Left ventricle myocardium superior (tissue), 1 donor: ENCODE measurements around the gene FOXE3. TPM values are rescaled to one million over a fixed set of nuclear protein-coding genes. Genes with fewer than 3 reads are reported as not detected.
"Not testable (repeated sequence)": the region's sequence is repeated elsewhere in the genome, so short reads cannot be mapped to it uniquely, and the experiment has no call there.

Source experiments
- ATAC-seq: fragments of 200-7000 bp; cut with Tn5 transposase; one replicate; pipeline ENCODE4 v1.9.1; 2020; ENCODE audit warnings: mild to moderate bottlenecking, moderate library complexity
- DNase-seq: peaks from one replicate; pipeline ENCODE4 v3.0.0-alpha.2; 2020
- intact Hi-C: fragments of 100-400 bp; cut with micrococcal nuclease; formaldehyde crosslinking; loops from one replicate; pipeline ENCODE4 v1.11.0; 2022
- total RNA-seq: library from RNA; stranded (reverse); fragmentation: NEBNext Ultra II Directional; extraction: Animal tissue kit (Norgen Biotek cat#: 25700); gene quantifications from one replicate; pipeline ENCODE4 v1.2.1, GENCODE V29; 2021
- donor health status: DM: no; HTN: yes; CAD: no; lungs with severe emphysema.

The FOXE3 gene
- total RNA-seq, 1 donor from 2014 or later: not detected

GRCh38 chr1:47442842-47443529 is 26.9 kb downstream of the FOXE3 start:
- ATAC-seq (no peak), DNase-seq (no peak)
- intact Hi-C loops: no loop called here

- intact Hi-C loops: no loop called here
- ATAC-seq: no peak
- no peak for DNase-seq
Observed at GRCh38 chr1:47443530-47444296, 27.6 kb downstream of the FOXE3 start.

GRCh38 chr1:47444297-47444561 is 28.1 kb downstream of the FOXE3 start:
- intact Hi-C loops: no loop called here
- DNase-seq (no peak), ATAC-seq (no peak)

- ATAC-seq: peak; percentile 58
- intact Hi-C loops: no loop called here
- peak; percentile 45 for DNase-seq
Observed at GRCh38 chr1:47444562-47445465, 28.7 kb downstream of the FOXE3 start.

GRCh38 chr1:47445823-47446550 is 29.9 kb downstream of the FOXE3 start:
- no peak for DNase-seq
- intact Hi-C loops: no loop called here
- no peak for ATAC-seq

- no peak for ATAC-seq
- no peak for DNase-seq
- intact Hi-C loops: no loop called here
Observed at GRCh38 chr1:47448462-47449222, 32.6 kb downstream of the FOXE3 start.

GRCh38 chr1:47449822-47450552 is 33.9 kb downstream of the FOXE3 start:
- peak; percentile 69 for ATAC-seq
- peak; percentile 48 for DNase-seq
- intact Hi-C loops: no loop called here

- DNase-seq (no peak), ATAC-seq (no peak)
- intact Hi-C loops: no loop called here
Observed at GRCh38 chr1:47450606-47451005, 34.5 kb downstream of the FOXE3 start.

GRCh38 chr1:47452426-47452825 is 36.3 kb downstream of the FOXE3 start:
- DNase-seq (no peak), ATAC-seq (no peak)
- intact Hi-C loops: no loop called here

GRCh38 chr1:47453910-47454309 is 37.8 kb downstream of the FOXE3 start:
- ATAC-seq, intact Hi-C loops, DNase-seq: not testable (repeated sequence)

GRCh38 chr1:47456250-47456649 is 40.2 kb downstream of the FOXE3 start:
- intact Hi-C loops: no loop called here
- DNase-seq (no peak), ATAC-seq (no peak)

GRCh38 chr1:47457547-47457946 is 41.5 kb downstream of the FOXE3 start:
- intact Hi-C loops, ATAC-seq, DNase-seq: not testable (repeated sequence)

- intact Hi-C loops: no loop called here
- no peak for ATAC-seq
- DNase-seq: no peak
Observed at GRCh38 chr1:47459253-47459788, 43.2 kb downstream of the FOXE3 start.

GRCh38 chr1:47460040-47460439 is 44.0 kb downstream of the FOXE3 start:
- no peak for DNase-seq
- intact Hi-C loops: no loop called here

GRCh38 chr1:47460456-47460855 is 44.4 kb downstream of the FOXE3 start:
- ATAC-seq (no peak), DNase-seq (no peak)
- intact Hi-C loops: no loop called here

More at GRCh38 chr1:47460040-47460439, 44.0 kb downstream of the FOXE3 start:
- no peak for ATAC-seq

- DNase-seq: no peak
- ATAC-seq: peak; percentile 34
- intact Hi-C loops: no loop called here
Observed at GRCh38 chr1:47465605-47466004, 49.5 kb downstream of the FOXE3 start.
